Measurements from ENCODE around the gene C3orf20.

DNA sequence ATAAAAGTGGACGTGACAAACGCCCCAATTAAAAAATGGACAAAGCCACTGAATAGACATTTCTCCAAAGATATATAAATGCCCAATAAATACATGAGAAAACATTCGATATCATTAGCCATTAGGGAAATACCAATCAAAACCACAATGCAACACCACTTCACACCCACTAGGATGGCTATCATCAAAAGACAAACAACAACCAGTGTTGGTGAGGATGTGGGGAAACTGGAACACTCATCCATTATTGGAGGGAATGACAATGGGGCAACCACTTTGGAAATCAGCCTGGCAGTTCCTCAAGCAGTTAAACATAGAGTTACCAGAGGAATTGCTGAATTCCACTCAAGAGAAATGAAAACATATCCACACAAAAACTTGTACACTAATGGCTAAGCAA, 111.4 kb downstream of the C3orf20 start:
- no peak for TF ChIP-seq POLR2AphosphoS5 (IDR thresholded peaks at IDR 0.05)
- TF ChIP-seq POLR2A (IDR thresholded peaks at IDR 0.05), result no peak
